ENCODE results near the gene ULK1. TPM values are rescaled to one million over a fixed set of nuclear protein-coding genes. Genes with fewer than 3 reads are reported as not detected.

Gene ULK1
- total and polyA plus RNA-seq, 2 of the 13 experiments (the other 11 are each of a cell fraction or from before 2014, with no cell fraction given), result 2.8 to 10.1 TPM

GRCh38 chr12:131896080-131896810 is 1.8 kb downstream of the ULK1 start (continued):
- TF ChIP-seq MAFF (IDR thresholded peaks at IDR 0.05; ENCODE audit: low read depth, low read length) (peak; percentile 87), CREM (IDR thresholded peaks at IDR 0.05) (peak; percentile 23; the same call in 1 of the 2 replicates), CREM (CRISPR knock-in tag; IDR thresholded peaks at IDR 0.05) (no peak), ZNF317 (CRISPR knock-in tag; IDR thresholded peaks at IDR 0.05) (0 out of 2 replicates have a peak, but pooled peaks have one; percentile 36), TAF1 (CRISPR knock-in tag; IDR thresholded peaks at IDR 0.05) (peak; percentile 92), NR0B2 (CRISPR knock-in tag; IDR thresholded peaks at IDR 0.05) (0 out of 2 replicates have a peak, but pooled peaks have one; percentile 61), XBP1 (CRISPR knock-in tag; IDR thresholded peaks at IDR 0.05) (no peak), KAT2B (IDR thresholded peaks at IDR 0.05; ENCODE audit: borderline replicate concordance, low read depth, low read length) (no peak), SPEN (CRISPR knock-in tag; IDR thresholded peaks at IDR 0.05; ENCODE audit: low read depth) (peak; percentile 84), TERF1 (CRISPR knock-in tag; IDR thresholded peaks at IDR 0.05) (no peak), ZNF563 (CRISPR knock-in tag; IDR thresholded peaks at IDR 0.05) (peak; percentile 17; the same call in 1 of the 2 replicates), MEIS2 (CRISPR knock-in tag; IDR thresholded peaks at IDR 0.05) (peak; percentile 74), DNMT3B (CRISPR knock-in tag; conservative IDR thresholded peaks at IDR 0.05) (0 out of 2 replicates have a peak, but pooled peaks have one; percentile 40), TGIF2 (CRISPR knock-in tag; IDR thresholded peaks at IDR 0.05) (peak; percentile 68; the same call in 1 of the 2 replicates), ZNF451 (CRISPR knock-in tag; IDR thresholded peaks at IDR 0.05) (peak; percentile 61; the same call in 1 of the 2 replicates), KAT8 (CRISPR knock-in tag; IDR thresholded peaks at IDR 0.05) (peak; percentile 71), FOXA3 (CRISPR knock-in tag; IDR thresholded peaks at IDR 0.05) (peak; percentile 87), ARNT2 (CRISPR knock-in tag; IDR thresholded peaks at IDR 0.05; ENCODE audit: low read depth) (peak; percentile 48; the same call in 1 of the 2 replicates), ZNF333 (CRISPR knock-in tag; IDR thresholded peaks at IDR 0.05; ENCODE audit: borderline replicate concordance) (0 out of 2 replicates have a peak, but pooled peaks have one; percentile 31), THAP9 (CRISPR knock-in tag; IDR thresholded peaks at IDR 0.05; ENCODE audit: borderline replicate concordance) (0 out of 2 replicates have a peak, but pooled peaks have one; percentile 13), ZBTB8A (CRISPR knock-in tag; IDR thresholded peaks at IDR 0.05; ENCODE audit: borderline replicate concordance, low read depth) (peak; percentile 67; the same call in 1 of the 2 replicates)
- TF ChIP-seq, protein P1, sequence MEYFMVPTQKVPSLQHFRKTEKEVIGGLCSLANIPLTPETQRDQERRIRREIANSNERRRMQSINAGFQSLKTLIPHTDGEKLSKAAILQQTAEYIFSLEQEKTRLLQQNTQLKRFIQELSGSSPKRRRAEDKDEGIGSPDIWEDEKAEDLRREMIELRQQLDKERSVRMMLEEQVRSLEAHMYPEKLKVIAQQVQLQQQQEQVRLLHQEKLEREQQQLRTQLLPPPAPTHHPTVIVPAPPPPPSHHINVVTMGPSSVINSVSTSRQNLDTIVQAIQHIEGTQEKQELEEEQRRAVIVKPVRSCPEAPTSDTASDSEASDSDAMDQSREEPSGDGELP (IDR thresholded peaks at IDR 0.05; ENCODE audit: borderline replicate concordance, low read depth), result peak; percentile 74; the same call in 1 of the 2 replicates

Data from HepG2 (cell line).